ENCODE measurements around the gene SHPK. TPM values are rescaled to one million over a fixed set of nuclear protein-coding genes. Genes with fewer than 3 reads are reported as not detected.
A peak's percentile ranks its signal among the peaks of the same experiment; 100 is the strongest.

Gene SHPK, protein sequence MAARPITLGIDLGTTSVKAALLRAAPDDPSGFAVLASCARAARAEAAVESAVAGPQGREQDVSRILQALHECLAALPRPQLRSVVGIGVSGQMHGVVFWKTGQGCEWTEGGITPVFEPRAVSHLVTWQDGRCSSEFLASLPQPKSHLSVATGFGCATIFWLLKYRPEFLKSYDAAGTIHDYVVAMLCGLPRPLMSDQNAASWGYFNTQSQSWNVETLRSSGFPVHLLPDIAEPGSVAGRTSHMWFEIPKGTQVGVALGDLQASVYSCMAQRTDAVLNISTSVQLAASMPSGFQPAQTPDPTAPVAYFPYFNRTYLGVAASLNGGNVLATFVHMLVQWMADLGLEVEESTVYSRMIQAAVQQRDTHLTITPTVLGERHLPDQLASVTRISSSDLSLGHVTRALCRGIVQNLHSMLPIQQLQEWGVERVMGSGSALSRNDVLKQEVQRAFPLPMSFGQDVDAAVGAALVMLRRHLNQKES
- 10 to 100 TPM in 3 of 4 donors, 1 to 10 TPM in 1; 5.8 to 83.8 (median 44.9) TPM for total RNA-seq

DNA sequence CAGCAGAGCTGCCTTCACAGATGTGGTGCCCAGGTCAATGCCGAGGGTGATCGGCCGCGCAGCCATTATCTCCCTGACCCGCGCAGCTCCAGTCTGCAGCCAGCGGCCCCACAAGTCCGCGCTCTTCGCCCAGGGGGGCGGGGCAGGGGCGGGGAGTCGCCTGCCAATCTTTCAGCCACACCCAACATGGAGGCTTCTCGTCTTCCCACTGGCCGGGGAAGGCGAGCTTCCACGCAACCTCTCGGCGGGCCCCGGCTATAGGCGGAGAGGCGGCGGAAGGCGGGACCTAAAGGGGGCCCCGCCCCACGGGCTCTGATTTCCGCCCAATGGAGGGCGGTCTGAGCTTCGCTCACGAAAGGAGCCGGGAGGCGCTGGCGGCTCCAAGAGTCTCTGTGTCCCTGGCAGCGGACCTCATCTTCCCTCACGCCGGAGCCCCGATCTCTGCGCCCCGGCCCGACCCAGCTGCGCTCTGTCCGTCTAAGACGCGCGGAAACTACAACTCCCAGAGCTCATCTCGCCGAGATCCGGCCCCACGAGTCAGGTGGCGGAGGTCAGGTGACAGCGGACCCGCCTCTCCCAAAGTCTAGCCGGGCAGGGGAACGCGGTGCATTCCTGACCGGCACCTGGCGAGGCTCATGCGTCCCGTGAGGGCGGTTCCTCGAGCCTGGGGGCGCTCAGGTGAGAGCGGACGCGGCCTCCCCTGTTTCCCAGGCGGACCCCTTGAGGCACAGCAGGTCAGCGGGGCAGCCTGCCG, at the start of gene SHPK, which contains the start of gene CTNS:
TSS of gene SHPK (minus strand) at position 97 of the 754 bp plus-strand sequence. CDS start at position 66, 31 bp downstream.
TSS of gene CTNS (plus strand) at position 607 of the 754 bp plus-strand sequence. CDS start 3,447 bp downstream, outside the sequence.
- Histone ChIP-seq H3K4me3 (peak within 1 kb of the TSS; percentile 76 to 97 (median 88)), H3K9me3 (no peaks in the 10 kb centered on the region), H3K4me1 (peaks cover 4 to 26% (median 4%) of the 10 kb centered on the region in 4 donors), H3K27ac (peak within 1 kb of the TSS; percentile 89 to 97 (median 96)), H3K36me3 (peaks cover 0 to 17% (median 0%) of the 10 kb centered on the region in 3 donors), H3K27me3 (no peaks in the 10 kb centered on the region)
- DNase-seq: peak; percentile 96 to 98 (median 97)
- TF ChIP-seq, protein P1, sequence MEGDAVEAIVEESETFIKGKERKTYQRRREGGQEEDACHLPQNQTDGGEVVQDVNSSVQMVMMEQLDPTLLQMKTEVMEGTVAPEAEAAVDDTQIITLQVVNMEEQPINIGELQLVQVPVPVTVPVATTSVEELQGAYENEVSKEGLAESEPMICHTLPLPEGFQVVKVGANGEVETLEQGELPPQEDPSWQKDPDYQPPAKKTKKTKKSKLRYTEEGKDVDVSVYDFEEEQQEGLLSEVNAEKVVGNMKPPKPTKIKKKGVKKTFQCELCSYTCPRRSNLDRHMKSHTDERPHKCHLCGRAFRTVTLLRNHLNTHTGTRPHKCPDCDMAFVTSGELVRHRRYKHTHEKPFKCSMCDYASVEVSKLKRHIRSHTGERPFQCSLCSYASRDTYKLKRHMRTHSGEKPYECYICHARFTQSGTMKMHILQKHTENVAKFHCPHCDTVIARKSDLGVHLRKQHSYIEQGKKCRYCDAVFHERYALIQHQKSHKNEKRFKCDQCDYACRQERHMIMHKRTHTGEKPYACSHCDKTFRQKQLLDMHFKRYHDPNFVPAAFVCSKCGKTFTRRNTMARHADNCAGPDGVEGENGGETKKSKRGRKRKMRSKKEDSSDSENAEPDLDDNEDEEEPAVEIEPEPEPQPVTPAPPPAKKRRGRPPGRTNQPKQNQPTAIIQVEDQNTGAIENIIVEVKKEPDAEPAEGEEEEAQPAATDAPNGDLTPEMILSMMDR (IDR thresholded peaks at IDR 0.05): no peak
- TF ChIP-seq POLR2A (IDR thresholded peaks at IDR 0.05): peak; percentile 61 to 73

DNA sequence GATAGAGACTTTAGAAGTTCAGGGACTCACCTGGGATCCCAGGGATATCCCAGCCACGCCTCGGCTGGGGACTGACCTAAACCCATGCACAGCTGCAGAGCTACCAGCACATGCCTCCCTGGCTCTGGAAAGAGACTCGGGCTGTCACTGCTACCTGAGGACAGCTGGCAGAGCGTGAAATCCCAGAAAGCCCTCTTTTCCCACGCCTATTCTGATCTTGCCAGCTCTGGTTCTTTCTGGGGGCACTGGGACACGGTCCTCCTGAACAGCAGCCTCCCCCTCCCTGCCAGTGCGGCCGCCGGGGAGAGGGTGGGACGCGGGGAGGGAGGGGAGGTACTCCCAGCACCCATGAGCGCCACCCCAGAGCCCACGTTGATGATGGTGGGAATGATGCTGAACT, 49.1 kb upstream of the SHPK start:
- no peaks in the 10 kb centered on the region for H3K27me3 ChIP-seq
- TF ChIP-seq, protein P1 (IDR thresholded peaks at IDR 0.05): no peak
- TF ChIP-seq POLR2A (IDR thresholded peaks at IDR 0.05): no peak
- no peaks in the 10 kb centered on the region for H3K9me3 ChIP-seq
- no peak overlapping the region for H3K4me3 ChIP-seq
- peaks cover 0 to 1% (median 0%) of the 10 kb centered on the region in 3 donors for H3K36me3 ChIP-seq
- H3K27ac ChIP-seq: peak overlapping the region in 1 of 4 donors; percentile 50
- H3K4me1 ChIP-seq: peaks cover 0 to 6% (median 0%) of the 10 kb centered on the region in 4 donors
- no peak for DNase-seq

DNA sequence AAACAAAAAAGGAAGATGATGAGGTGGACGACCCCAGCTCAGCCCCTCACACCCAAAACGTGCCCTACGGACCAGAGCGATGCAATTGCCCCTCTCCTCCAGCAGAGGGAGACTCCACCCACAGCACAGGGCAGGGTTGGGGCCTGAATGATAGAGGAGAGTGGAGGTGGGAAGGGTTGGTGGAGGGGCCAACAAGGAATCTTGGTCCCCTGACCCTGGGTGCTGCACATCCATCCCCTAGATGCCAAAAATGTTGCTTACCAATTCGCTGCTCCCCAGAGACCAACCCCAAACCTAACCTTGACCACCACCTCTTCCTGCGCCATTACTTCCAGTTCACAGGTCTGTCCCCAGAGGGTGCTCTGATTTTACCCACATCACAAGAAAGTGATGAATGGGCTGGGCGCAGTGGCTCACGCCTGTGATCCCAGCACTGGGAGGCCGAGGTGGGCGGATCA, 47.0 kb upstream of the SHPK start:
- Histone ChIP-seq H3K36me3 (no peaks in the 10 kb centered on the region), H3K4me3 (no peak overlapping the region), H3K27me3 (no peaks in the 10 kb centered on the region), H3K4me1 (no peaks in the 10 kb centered on the region), H3K27ac (peak overlapping the region in 1 of 4 donors; percentile 19), H3K9me3 (no peaks in the 10 kb centered on the region)
- peak in 2 of 3 donors; percentile 52 to 71 for DNase-seq
- TF ChIP-seq, protein P1 (IDR thresholded peaks at IDR 0.05): peak; percentile 78 to 90 (median 83)
- TF ChIP-seq POLR2A (IDR thresholded peaks at IDR 0.05): no peak

DNA sequence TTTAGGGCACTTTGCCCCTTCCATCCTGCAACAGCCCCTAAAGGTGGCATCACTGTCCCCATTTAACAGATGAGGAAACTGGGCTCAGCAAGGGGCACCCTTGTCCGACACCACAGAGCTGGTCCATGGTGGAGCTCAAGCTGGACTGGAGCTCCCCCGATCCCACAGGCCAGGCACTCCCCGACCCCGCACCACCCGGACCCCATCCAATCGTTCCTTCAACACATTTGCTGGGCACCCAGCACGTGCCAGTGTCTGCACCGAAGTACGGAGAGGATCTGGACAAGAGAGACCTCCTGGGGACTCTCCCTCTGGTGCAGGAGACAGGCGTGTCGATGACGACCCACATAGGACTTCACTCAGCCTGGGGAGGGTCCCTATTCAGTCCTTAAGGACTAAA, 46.0 kb upstream of the SHPK start:
- no peaks in the 10 kb centered on the region for H3K4me1 ChIP-seq
- no peaks in the 10 kb centered on the region for H3K27me3 ChIP-seq
- H3K27ac ChIP-seq: no peak overlapping the region
- no peak for TF ChIP-seq POLR2A (IDR thresholded peaks at IDR 0.05)
- TF ChIP-seq, protein P1 (IDR thresholded peaks at IDR 0.05): no peak
- no peaks in the 10 kb centered on the region for H3K36me3 ChIP-seq
- no peak overlapping the region for H3K4me3 ChIP-seq
- DNase-seq: no peak
- H3K9me3 ChIP-seq: no peaks in the 10 kb centered on the region

DNA sequence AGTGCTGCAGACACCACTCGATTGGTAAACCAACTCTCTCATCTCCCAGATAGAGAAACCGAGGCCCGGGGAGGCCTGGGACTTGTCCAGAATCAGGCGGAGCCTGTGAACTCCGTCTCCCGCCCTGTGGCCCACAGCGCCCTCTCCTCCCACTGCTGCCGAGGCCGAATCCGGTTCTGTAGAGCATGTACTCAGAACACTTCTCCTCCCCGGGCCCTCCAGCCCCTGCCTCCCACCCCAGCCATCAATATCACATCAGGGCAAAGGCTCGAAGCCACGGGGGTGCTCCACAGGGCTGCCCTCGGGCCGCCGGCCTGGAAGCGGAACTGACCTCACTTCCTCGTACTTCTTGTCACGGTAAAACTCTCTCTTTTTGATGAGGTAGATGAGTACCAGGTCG, 45.5 kb upstream of the SHPK start:
- H3K27ac ChIP-seq: no peak overlapping the region
- H3K9me3 ChIP-seq: no peaks in the 10 kb centered on the region
- TF ChIP-seq POLR2A (IDR thresholded peaks at IDR 0.05): no peak
- TF ChIP-seq, protein P1 (IDR thresholded peaks at IDR 0.05): no peak
- H3K36me3 ChIP-seq: no peaks in the 10 kb centered on the region
- no peak overlapping the region for H3K4me3 ChIP-seq
- no peak for DNase-seq
- H3K4me1 ChIP-seq: no peaks in the 10 kb centered on the region
- no peaks in the 10 kb centered on the region for H3K27me3 ChIP-seq
